Measurements from ENCODE around the gene PNPLA6. TPM values are rescaled to one million over a fixed set of nuclear protein-coding genes. Genes with fewer than 3 reads are reported as not detected.
A peak's percentile ranks its signal among the peaks of the same experiment; 100 is the strongest.

PNPLA6 gene
- total and polyA plus RNA-seq, 7 experiments from 2014 or later: 5.3 to 157 (median 119) TPM

DNA sequence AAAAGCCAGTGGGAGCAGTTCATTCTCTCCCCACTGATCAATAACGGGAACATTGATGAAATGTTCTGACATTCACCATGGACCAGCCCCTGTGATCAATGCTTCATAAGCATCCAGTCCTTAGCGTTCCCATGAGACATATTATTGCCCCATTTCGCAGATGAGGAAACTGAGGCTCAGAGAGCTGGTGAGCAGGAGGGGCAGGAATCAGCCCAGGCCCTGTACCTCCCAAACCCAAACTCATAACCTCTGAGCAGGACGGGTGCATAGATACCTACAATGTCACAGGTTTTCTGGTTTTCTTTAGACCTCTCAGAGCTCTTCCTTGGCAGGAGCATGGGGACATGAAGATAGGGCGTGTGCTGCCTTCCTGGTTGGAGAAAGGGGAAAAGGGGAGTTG is 11.0 kb upstream of the PNPLA6 start:
- Mint-ChIP-seq H3K4me1 (peaks cover 9 to 19% (median 15%) of the 10 kb centered on the region in 7 donors), H3K4me3 (peak overlapping the region in 4 of 10 donors; percentile 12 to 95 (median 24)), H3K9me3 (no peaks in the 10 kb centered on the region), H3K36me3 (no peaks in the 10 kb centered on the region), H3K27ac (no peak overlapping the region), H3K27me3 (peaks cover 0 to 4% (median 0%) of the 10 kb centered on the region in 5 donors)
- Histone ChIP-seq H3K27ac (ENCODE audit: low read depth, low read length) (no peak overlapping the region), H3K27me3 (ENCODE audit: control insufficient read depth in 2 of 2, insufficient read depth in 2 of 2, low read length in 2 of 2) (no peaks in the 10 kb centered on the region), H3K4me1 (ENCODE audit: control insufficient read depth in 2 of 2, insufficient read depth in 2 of 2, low read length in 2 of 2) (peaks cover 10 to 14% of the 10 kb centered on the region in 2 donors), H3K9me3 (ENCODE audit: control insufficient read depth in 2 of 3, low read length in 3 of 3) (no peaks in the 10 kb centered on the region), H3K36me3 (ENCODE audit: control insufficient read depth in 2 of 3, insufficient read depth in 3 of 3, low read length in 3 of 3) (peaks cover 0 to 19% (median 0%) of the 10 kb centered on the region in 3 experiments), H3K4me3 (ENCODE audit: low read length) (no peak overlapping the region)
- POLR2A ChIA-PET: interaction anchor here (5.2 kb wide), 1 partner anchor 9 kb away, joined by 78 read pairs; the partner anchor contains the start of gene PNPLA6
- CTCF ChIA-PET: no interaction called here
- ATAC-seq: no peak
- no peak for DNase-seq
- intact Hi-C loops (cut with micrococcal nuclease): no loop called here

DNA sequence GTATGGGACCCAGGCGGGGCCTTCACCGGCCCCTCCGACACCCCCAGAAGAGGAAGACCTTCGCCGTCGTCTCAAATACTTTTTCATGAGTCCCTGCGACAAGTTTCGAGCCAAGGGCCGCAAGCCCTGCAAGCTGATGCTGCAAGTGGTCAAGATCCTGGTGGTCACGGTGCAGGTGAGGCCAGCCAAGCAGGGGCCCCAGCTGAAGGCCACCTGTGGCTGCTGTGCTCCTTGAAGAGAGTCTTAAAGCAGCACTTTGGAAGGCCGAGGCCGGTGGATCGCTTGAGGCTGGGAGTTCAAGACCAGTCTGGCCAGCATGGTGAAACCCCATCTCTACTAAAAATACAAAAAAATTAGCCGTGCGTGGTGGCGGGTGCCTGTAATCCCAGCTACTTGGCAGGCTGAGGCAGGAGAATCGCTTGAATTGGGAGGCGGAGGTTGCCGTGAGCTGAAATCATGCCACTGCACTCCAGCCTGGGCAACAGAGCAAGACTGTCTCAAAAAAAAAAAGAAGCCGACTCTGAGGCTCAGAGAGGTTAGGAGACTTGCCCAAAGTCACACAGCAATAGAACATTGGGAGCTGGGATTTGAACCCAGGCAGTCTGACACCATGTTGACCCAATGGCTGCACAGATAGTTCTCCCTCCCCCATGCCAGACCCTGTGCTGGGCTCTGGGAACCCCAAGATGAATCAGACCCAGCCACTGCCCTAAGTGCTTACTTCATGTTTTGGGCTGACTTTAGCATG is 10.4 kb upstream of the PNPLA6 start:
- Histone ChIP-seq H3K36me3 (ENCODE audit: control insufficient read depth in 2 of 3, insufficient read depth in 3 of 3, low read length in 3 of 3) (peaks cover 0 to 20% (median 0%) of the 10 kb centered on the region in 3 experiments), H3K27me3 (ENCODE audit: control insufficient read depth in 2 of 2, insufficient read depth in 2 of 2, low read length in 2 of 2) (no peaks in the 10 kb centered on the region), H3K4me3 (ENCODE audit: low read length) (no peak overlapping the region), H3K27ac (ENCODE audit: low read depth, low read length) (no peak overlapping the region), H3K4me1 (ENCODE audit: control insufficient read depth in 2 of 2, insufficient read depth in 2 of 2, low read length in 2 of 2) (peaks cover 10 to 14% of the 10 kb centered on the region in 2 donors), H3K9me3 (ENCODE audit: control insufficient read depth in 2 of 3, low read length in 3 of 3) (no peaks in the 10 kb centered on the region)
- ChIA-PET CTCF (no interaction called here), POLR2A (interaction anchor here (1.1 to 5.2 kb wide), 2 partner anchors 8 to 426 kb away, joined by 3 to 78 read pairs; partner anchors contain the start of gene PNPLA6)
- intact Hi-C loops (cut with micrococcal nuclease): no loop called here
- Mint-ChIP-seq H3K4me1 (peaks cover 9 to 19% (median 15%) of the 10 kb centered on the region in 7 donors), H3K27ac (no peak overlapping the region), H3K27me3 (peaks cover 0 to 4% (median 0%) of the 10 kb centered on the region in 5 donors), H3K4me3 (peak overlapping the region in 1 of 10 donors; percentile 21), H3K9me3 (no peaks in the 10 kb centered on the region), H3K36me3 (peaks cover 0 to under 1% (median 0%) of the 10 kb centered on the region in 5 donors)
- ATAC-seq (no peak), DNase-seq (no peak)

GRCh38 chr19:7526059-7526929 is 9.2 kb upstream of the PNPLA6 start:
- Histone ChIP-seq H3K27ac (ENCODE audit: low read depth, low read length) (no peak overlapping the region), H3K4me3 (ENCODE audit: low read length) (no peak overlapping the region), H3K4me1 (ENCODE audit: control insufficient read depth in 2 of 2, insufficient read depth in 2 of 2, low read length in 2 of 2) (peaks cover 10 to 14% of the 10 kb centered on the region in 2 donors), H3K9me3 (ENCODE audit: control insufficient read depth in 2 of 3, low read length in 3 of 3) (no peaks in the 10 kb centered on the region), H3K36me3 (ENCODE audit: control insufficient read depth in 2 of 3, insufficient read depth in 3 of 3, low read length in 3 of 3) (peaks cover 0 to 23% (median 0%) of the 10 kb centered on the region in 3 experiments), H3K27me3 (ENCODE audit: control insufficient read depth in 2 of 2, insufficient read depth in 2 of 2, low read length in 2 of 2) (no peaks in the 10 kb centered on the region)
- POLR2A ChIA-PET: interaction anchor here (1.1 to 1.2 kb wide), 2 partner anchors 9 to 427 kb away, joined by 3 read pairs; partner anchors contain the start of gene PNPLA6
- intact Hi-C loops (cut with micrococcal nuclease): no loop called here
- Mint-ChIP-seq H3K4me1 (peaks cover 9 to 19% (median 14%) of the 10 kb centered on the region in 7 donors), H3K27me3 (peaks cover 0 to 4% (median 0%) of the 10 kb centered on the region in 5 donors), H3K36me3 (peaks cover 0 to 4% (median 0%) of the 10 kb centered on the region in 5 donors), H3K4me3 (no peak overlapping the region), H3K27ac (no peak overlapping the region), H3K9me3 (no peaks in the 10 kb centered on the region)
- ATAC-seq: no peak
- DNase-seq: no peak
- CTCF ChIA-PET: no interaction called here

- Histone ChIP-seq H3K27me3 (ENCODE audit: control insufficient read depth in 2 of 2, insufficient read depth in 2 of 2, low read length in 2 of 2) (no peaks in the 10 kb centered on the region), H3K4me3 (ENCODE audit: low read length) (no peak overlapping the region), H3K9me3 (ENCODE audit: control insufficient read depth in 2 of 3, low read length in 3 of 3) (no peaks in the 10 kb centered on the region), H3K36me3 (ENCODE audit: control insufficient read depth in 2 of 3, insufficient read depth in 3 of 3, low read length in 3 of 3) (peaks cover 0 to 23% (median 0%) of the 10 kb centered on the region in 3 experiments), H3K4me1 (ENCODE audit: control insufficient read depth in 2 of 2, insufficient read depth in 2 of 2, low read length in 2 of 2) (peaks cover 5 to 10% of the 10 kb centered on the region in 2 donors), H3K27ac (ENCODE audit: low read depth, low read length) (no peak overlapping the region)
- ChIA-PET CTCF (no interaction called here), POLR2A (interaction anchor here (1.2 kb wide), 1 partner anchor 8 kb away, joined by 3 read pairs; the partner anchor contains the start of gene PNPLA6)
- Mint-ChIP-seq H3K4me1 (peaks cover 0 to 11% (median 4%) of the 10 kb centered on the region in 7 donors), H3K27me3 (no peaks in the 10 kb centered on the region), H3K27ac (no peak overlapping the region), H3K9me3 (no peaks in the 10 kb centered on the region), H3K36me3 (peaks cover 0 to 4% (median 0%) of the 10 kb centered on the region in 5 donors), H3K4me3 (no peak overlapping the region)
- intact Hi-C loops (cut with micrococcal nuclease): no loop called here
- DNase-seq (no peak), ATAC-seq (peak; percentile 66)
These were observed 7.9 kb upstream of the PNPLA6 start for GRCh38 chr19:7527516-7528191.

DNA sequence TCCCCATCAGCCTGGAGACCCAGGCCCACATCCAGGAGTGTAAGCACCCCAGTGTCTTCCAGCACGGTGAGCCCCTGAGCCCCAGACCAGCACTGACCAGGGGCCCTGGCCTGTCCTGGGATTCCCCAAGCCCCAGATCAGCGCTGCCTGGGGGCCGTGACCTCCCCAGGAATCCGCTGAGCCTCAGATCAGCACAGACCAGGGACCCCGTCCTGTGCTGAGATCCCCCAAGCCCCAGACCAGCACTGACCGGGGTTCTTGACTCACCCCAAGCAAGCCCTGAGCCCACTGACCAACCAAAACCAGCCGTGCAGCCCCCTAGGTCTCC is 7.4 kb upstream of the PNPLA6 start:
- no peak overlapping the region for H3K27ac ChIP-seq (ENCODE audit: low read depth, low read length)
- Mint-ChIP-seq H3K27ac (no peak overlapping the region), H3K27me3 (no peaks in the 10 kb centered on the region), H3K9me3 (no peaks in the 10 kb centered on the region), H3K36me3 (peaks cover 0 to 4% (median 0%) of the 10 kb centered on the region in 5 donors), H3K4me3 (no peak overlapping the region), H3K4me1 (peaks cover 0 to 11% (median 8%) of the 10 kb centered on the region in 7 donors)
- CTCF ChIA-PET: no interaction called here
- no peak overlapping the region for H3K4me3 ChIP-seq (ENCODE audit: low read length)
- no peak for DNase-seq
- H3K27me3 ChIP-seq (ENCODE audit: control insufficient read depth in 2 of 2, insufficient read depth in 2 of 2, low read length in 2 of 2): no peaks in the 10 kb centered on the region
- no peaks in the 10 kb centered on the region for H3K9me3 ChIP-seq (ENCODE audit: control insufficient read depth in 2 of 3, low read length in 3 of 3)
- peaks cover 0 to 23% (median 0%) of the 10 kb centered on the region in 3 experiments for H3K36me3 ChIP-seq (ENCODE audit: control insufficient read depth in 2 of 3, insufficient read depth in 3 of 3, low read length in 3 of 3)
- intact Hi-C loops (cut with micrococcal nuclease): no loop called here
- H3K4me1 ChIP-seq (ENCODE audit: control insufficient read depth in 2 of 2, insufficient read depth in 2 of 2, low read length in 2 of 2): peaks cover 3 to 5% of the 10 kb centered on the region in 2 donors
- ATAC-seq: no peak
- POLR2A ChIA-PET: no interaction called here

GRCh38 chr19:7528522-7529245 is 6.8 kb upstream of the PNPLA6 start:
- ChIA-PET CTCF (no interaction called here), POLR2A (no interaction called here)
- H3K27me3 ChIP-seq (ENCODE audit: control insufficient read depth in 2 of 2, insufficient read depth in 2 of 2, low read length in 2 of 2): no peaks in the 10 kb centered on the region
- intact Hi-C loops (cut with micrococcal nuclease): no loop called here
- no peak for DNase-seq
- no peak overlapping the region for H3K27ac Mint-ChIP-seq
- no peaks in the 10 kb centered on the region for H3K9me3 Mint-ChIP-seq
- no peak overlapping the region for H3K4me3 ChIP-seq (ENCODE audit: low read length)
- H3K36me3 ChIP-seq (ENCODE audit: control insufficient read depth in 2 of 3, insufficient read depth in 3 of 3, low read length in 3 of 3): peaks cover 0 to 23% (median 0%) of the 10 kb centered on the region in 3 experiments
- H3K36me3 Mint-ChIP-seq: peaks cover 0 to 4% (median 0%) of the 10 kb centered on the region in 5 donors
- no peak overlapping the region for H3K4me3 Mint-ChIP-seq
- no peak overlapping the region for H3K27ac ChIP-seq (ENCODE audit: low read depth, low read length)
- peaks cover 0 to 8% (median 5%) of the 10 kb centered on the region in 7 donors for H3K4me1 Mint-ChIP-seq
- ATAC-seq: no peak
- no peaks in the 10 kb centered on the region for H3K27me3 Mint-ChIP-seq
- no peaks in the 10 kb centered on the region for H3K9me3 ChIP-seq (ENCODE audit: control insufficient read depth in 2 of 3, low read length in 3 of 3)
- H3K4me1 ChIP-seq (ENCODE audit: control insufficient read depth in 2 of 2, insufficient read depth in 2 of 2, low read length in 2 of 2): peaks cover 4% of the 10 kb centered on the region in 2 donors

Data from naive thymus-derived CD4-positive, alpha-beta T cell (primary cell).